NCI-H82 (cell line): ENCODE results near the gene FLNB.

Experiments
- DNase-seq: peaks from one replicate; lab custom pipeline; 2025; lab: John Stamatoyannopoulos, UW

Gene FLNB

GRCh38 chr3:58106061-58106460 is 97.8 kb downstream of the FLNB start:
- DNase-seq, result no peak

DNA sequence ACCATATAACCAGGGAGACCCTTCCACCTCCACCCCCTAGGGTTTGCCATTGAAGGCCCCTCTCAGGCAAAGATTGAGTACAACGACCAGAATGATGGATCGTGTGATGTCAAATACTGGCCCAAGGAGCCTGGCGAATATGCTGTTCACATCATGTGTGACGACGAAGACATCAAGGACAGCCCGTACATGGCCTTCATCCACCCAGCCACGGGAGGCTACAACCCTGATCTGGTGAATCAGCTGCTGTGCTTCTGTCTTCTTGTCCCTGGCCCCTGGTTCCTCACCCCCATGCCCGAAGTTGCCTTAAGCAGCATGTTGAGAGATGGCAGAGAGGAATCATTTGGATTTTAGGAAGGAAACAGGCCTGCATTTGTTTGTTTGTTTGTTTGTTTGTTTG is 98.4 kb downstream of the FLNB start:
- DNase-seq, result no peak

DNA sequence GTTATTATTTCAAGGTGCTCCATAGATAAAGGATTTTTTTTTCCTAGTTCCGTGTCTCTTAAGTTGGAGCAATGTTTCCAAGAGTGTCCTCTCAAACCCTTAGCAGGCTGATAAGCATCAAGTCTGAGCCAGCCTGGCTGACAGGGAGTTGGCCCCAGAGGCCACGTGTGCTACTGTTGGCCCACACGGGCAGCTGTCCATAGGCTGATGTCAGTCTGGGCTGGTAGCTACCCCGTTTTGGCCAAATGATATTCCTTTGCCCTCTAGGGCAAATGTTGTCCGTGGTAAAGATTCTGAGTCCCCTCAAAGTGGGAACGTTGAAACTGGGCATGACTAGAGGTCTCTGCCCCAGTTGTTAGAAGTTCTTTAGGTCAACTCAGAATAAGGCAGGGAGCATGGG is 99.4 kb downstream of the FLNB start:
- no peak for DNase-seq

DNA sequence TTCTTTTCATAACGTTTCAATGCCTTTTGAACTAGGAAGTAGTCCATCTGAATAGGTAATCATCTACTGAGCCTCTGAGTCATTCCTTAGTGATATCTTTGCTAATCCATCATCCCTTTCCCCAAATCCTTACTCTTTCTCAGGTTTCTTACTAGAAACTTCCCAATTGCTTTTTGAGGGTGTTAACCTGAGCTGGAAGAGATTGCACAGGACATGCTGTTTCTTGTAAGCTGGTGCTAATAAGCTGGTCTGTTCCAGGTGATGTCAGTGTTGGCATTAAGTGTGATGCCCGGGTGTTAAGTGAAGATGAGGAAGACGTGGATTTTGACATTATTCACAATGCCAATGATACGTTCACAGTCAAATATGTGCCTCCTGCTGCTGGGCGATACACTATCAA is 101.5 kb downstream of the FLNB start:
- DNase-seq, result no peak

- no peak for DNase-seq
Observed at GRCh38 chr3:58111513-58112184, 103.4 kb downstream of the FLNB start.

DNA sequence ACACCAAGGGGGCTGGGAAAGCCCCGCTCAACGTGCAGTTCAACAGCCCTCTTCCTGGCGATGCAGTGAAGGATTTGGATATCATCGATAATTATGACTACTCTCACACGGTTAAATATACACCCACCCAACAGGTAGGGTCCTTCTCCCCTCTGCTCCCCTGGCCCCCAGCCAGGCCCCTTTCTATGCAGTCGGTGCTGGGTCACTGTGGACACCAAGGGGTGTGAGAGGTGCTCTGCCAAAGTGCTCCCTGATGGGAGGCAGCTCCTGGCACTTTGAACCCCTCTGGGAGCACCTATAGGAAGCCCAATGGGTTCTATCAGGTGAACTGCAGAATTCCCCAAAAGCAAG is 103.9 kb downstream of the FLNB start:
- DNase-seq, result no peak

DNA sequence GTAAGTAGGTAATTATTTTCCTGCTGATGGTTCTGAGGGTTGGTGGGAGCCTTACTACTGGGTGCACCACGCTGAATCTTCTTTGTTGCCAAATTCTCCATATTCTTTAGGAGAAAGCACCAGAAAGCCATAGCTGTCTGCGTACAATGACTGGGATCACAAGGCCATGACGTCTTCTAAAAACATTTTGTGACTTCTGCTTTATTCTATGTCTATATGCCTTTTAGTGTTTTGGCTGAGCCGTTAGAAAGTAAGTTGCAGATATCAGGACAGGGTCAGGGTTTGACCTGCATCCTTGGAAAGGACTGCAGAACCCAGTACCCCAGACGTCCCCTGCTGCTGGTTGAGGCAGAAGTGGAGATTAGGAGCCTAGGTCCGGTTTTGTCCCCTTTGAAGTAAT is 107.0 kb downstream of the FLNB start:
- no peak for DNase-seq

DNA sequence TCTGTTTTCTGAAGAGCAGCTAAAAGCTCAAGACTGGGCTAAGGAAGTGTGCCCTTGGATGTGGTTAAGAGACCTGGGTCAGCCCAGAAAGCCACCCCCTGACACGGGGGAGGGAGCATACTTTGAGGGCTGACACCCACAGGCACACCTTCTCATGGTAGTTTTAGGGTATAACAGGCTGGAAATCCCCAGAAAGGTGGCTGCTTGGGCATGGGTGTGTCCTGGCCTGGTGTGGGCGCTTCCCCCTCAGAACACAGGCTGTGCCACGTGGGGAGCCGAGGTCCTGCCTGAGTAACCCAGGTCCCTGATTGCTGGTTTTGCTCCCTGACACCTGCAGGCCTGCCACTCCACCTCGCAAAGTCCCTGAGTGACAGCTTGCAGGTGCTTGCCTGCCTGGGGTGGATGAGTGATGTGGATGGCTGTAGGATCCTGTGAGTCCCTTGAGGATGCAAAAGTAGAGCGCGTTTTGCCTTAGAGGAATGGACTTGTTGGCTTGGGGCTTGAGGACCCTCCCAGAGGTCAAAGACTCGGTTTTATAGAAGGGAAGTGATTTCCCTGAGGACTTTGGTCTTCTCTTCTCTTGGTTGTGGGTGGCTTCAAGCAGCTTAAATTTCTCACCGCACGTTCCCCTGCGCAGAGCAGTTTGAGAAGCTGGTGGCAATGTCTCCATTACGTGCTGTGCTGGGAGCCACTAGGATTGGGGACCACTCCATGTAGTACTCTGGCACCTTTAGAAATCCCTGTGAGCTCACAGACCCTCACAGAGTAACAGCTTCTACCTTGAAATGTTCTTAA is 108.1 kb downstream of the FLNB start:
- DNase-seq, result no peak

DNA sequence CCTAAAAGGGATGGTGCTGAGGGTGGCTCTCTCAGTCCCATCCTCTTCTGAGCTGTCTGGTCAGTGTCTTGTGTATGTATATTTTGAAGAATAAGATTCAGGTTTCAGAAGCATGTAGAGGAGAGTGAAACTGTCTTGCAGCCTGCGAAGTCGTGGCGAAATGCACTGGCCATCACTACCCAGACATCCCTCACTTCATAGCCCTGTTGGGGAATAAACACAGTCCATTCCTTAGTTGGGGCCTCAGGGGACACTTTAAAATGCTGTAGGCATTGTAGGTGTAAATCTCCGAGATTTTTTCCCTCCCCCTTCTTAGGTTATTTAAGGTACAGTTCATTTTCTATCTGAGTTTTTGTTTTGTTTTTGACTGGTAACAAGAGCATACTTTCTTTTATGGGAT is 108.8 kb downstream of the FLNB start:
- no peak for DNase-seq

DNA sequence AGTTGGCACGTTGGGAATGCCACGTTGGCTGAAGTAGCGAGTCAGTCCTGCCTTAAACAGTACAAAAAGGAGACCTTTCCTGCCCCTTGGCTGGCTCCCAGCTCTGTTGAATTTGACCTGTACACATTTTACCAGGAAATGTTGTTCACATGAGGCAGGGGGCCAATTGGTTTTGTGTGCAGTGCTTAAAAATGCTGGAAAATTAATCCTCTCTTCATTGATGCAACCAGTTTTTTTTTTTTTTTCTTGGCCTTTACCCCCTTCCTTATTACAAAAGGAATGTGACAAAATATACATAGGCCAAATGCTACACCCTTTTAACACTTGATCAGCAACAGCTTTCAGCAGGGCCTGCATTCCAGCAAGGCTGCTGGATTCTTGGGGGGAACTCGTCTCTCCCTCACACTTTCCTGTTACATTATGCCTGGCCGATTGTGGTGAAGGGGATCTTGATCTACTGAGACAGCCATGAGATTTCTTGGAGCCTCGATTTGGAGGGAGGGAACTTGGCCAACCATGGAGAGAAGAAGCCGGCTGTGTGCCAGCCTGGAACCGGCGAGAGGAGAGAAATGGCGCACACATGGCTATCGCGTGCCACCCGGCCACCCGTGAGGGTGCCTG is 109.4 kb downstream of the FLNB start:
- DNase-seq, result no peak

GRCh38 chr3:58119186-58119585 is 111.0 kb downstream of the FLNB start:
- DNase-seq, result no peak

DNA sequence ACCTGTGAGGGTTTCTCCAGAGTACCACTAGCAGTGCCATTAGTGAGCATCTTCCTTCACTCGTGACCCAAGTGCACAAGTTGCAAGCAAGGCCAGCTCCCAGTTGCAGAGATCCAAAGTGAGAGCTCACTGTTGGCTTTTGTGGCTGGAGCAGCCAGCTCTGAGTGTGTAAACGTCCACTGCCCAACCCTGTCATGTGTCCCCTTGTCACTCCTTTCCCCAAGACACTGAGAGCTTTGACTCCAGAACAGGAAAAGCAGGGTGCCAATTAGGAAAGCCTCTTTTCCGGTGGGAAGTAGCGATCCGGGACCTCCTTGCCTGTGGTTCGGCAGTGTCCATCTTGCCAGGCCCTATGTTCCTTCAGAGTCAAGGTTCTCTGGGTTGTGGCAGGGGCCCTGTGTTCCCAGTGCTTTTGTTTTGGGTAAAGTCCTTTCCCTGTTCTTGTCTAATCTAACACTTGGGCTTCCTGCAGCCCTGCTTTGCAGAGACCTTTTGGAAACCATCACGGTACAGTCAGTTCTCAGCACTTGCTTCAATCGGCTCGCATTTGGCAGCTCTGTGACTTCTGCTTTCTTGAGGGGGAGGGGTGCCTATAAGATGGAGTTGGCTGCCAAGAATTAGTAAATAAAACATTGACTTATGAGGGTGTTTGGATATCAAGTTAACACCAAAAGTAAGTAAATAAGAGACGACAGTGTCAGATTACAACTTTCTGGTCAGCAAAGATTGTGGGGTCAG is 112.0 kb downstream of the FLNB start:
- no peak for DNase-seq

GRCh38 chr3:58121183-58121582 is 113.0 kb downstream of the FLNB start:
- no peak for DNase-seq

DNA sequence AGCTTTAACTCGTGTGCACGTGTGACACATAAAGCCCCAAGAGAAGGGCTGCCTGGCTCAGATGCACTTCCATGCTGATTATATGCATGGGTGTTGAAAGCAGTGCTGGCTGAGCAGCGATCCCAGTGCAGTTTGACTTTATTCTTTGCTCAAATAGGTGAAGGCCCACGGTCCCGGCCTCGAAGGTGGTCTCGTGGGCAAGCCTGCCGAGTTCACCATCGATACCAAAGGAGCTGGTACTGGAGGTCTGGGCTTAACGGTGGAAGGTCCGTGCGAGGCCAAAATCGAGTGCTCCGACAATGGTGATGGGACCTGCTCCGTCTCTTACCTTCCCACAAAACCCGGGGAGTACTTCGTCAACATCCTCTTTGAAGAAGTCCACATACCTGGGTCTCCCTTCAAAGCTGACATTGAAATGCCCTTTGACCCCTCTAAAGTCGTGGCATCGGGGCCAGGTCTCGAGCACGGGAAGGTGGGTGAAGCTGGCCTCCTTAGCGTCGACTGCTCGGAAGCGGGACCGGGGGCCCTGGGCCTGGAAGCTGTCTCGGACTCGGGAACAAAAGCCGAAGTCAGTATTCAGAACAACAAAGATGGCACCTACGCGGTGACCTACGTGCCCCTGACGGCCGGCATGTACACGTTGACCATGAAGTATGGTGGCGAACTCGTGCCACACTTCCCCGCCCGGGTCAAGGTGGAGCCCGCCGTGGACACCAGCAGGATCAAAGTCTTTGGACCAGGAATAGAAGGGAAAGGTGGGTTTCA is 114.9 kb downstream of the FLNB start:
- no peak for DNase-seq

DNA sequence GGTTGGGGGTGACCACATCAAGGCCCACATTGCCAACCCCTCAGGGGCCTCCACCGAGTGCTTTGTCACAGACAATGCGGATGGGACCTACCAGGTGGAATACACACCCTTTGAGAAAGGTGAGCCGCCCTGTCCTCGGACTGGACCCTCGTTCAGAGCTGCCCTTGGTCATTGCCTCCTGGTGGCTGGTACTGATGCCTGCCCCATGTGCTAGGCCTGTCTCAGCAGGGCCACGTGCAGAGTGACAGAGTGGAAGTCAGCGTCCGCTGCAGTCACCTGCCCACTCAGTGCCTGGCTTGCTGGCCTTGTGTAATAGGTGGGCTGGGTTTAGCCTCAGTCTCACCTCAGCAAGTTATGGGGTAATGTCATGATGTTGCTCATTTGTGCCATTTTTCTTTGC is 116.2 kb downstream of the FLNB start:
- DNase-seq, result no peak

GRCh38 chr3:58129041-58129770 is 121.0 kb downstream of the FLNB start:
- no peak for DNase-seq

DNA sequence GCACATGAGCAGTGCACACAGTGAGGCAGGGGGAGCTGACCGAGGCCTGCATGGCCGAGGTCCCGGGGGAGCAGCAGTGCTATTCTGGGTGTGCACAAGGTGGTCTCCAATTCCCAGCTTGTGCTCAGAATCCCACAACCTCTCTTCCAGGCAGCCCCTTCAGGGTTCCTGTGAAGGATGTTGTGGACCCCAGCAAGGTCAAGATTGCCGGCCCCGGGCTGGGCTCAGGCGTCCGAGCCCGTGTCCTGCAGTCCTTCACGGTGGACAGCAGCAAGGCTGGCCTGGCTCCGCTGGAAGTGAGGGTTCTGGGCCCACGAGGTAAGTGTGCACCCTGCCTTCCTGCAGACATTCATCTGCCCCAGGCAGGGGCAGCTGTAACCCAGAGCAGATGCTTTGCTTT is 122.4 kb downstream of the FLNB start:
- DNase-seq, result no peak

DNA sequence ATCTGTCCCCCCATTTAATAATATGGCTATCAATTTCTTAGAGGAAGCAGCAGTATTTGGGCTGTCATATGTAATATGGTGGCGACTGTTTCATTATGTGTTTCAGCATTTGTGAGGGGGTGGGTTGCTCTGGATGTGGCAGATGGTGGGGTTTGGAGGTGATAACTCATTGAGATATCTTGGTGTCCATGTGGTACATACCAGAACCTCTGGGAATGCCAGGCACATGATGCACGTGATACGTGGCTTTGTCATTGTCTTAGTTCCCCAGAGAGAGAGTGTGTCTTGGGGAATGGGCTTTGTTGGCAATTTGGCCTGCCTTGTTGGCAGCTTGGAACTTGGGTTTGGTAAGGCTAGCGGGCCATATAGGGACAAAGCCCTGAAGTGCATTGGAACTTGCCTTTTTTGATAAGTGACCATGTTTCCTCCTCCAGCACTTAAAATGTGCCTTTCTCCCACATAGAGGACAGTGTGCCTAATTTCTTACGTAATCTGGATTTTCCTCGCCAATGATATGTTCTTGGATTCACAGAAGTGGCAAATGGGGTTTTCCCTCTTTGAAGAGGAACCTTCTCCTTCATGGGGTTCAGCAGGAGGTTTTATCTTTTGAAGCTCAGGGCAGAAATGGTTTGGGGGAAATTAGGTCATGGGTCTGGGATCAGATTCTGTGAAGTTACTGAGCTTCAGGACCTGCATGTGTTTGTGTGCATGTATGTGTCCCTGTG is 123.0 kb downstream of the FLNB start:
- DNase-seq, result no peak

DNA sequence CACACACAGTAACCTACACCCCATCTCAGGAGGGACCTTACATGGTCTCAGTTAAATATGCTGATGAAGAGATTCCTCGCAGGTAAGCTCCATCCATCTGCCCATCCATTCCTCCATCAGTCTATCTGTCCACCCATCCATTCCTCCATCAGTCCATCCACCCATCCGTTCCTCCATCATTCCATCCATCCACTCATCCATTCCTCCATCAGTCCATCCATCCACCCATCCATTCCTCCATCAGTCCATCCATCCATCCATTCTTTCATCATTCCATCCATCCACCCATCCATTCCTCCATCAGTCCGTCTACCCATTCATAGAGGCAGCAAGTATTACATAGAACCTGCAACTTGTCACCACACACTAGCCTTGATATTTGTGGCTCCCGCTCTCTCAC is 124.6 kb downstream of the FLNB start:
- DNase-seq, result no peak

GRCh38 chr3:58134468-58134867 is 126.2 kb downstream of the FLNB start:
- DNase-seq, result no peak
